Measurements from ENCODE around the gene EXD1.

The EXD1 gene

GRCh38 chr15:41231422-41232226 is 1.1 kb upstream of the EXD1 start:
- peak overlapping the region; percentile 79 to 97 for H3K4me3 ChIP-seq (ENCODE audit: low read length in 2 of 2)
- WGBS, 2 donors (ENCODE audit: extremely low coverage in 2 of 2, insufficient read length in 2 of 2, insufficient replicate concordance in 1 of 2), result no CpG with 5 or more reads among the region's 28 CpGs
- peak overlapping the region; percentile 17 for H2AK5ac ChIP-seq (ENCODE audit: low read depth, low read length)

GRCh38 chr15:41230345-41230649 is 260 bp downstream of the EXD1 start:
- no peak overlapping the region for H4K91ac ChIP-seq (ENCODE audit: low read depth, low read length, poor library complexity)
- H3K9ac ChIP-seq (ENCODE audit: low read depth, low read length, poor library complexity), result no peak overlapping the region
- no peak overlapping the region for H4K8ac ChIP-seq (ENCODE audit: low read depth, low read length)
- H2BK15ac ChIP-seq (ENCODE audit: low read length), result no peak overlapping the region
- no peaks in the 10 kb centered on the region for H3K79me1 ChIP-seq (ENCODE audit: low read depth, low read length)
- H2AFZ ChIP-seq (ENCODE audit: low read length), result peak overlapping the region; percentile 95
- no peak overlapping the region for H3K14ac ChIP-seq (ENCODE audit: low read length)
- H3K18ac ChIP-seq (ENCODE audit: low read length), result no peak overlapping the region
- no peak overlapping the region for H2BK120ac ChIP-seq (ENCODE audit: low read depth, low read length)
- no CpG with 5 or more reads among the region's 10 CpGs for WGBS, 2 donors (ENCODE audit: extremely low coverage in 2 of 2, insufficient read length in 2 of 2, insufficient replicate concordance in 1 of 2)
- no peak overlapping the region for H3K4me2 ChIP-seq (ENCODE audit: insufficient read depth, low read length, poor library complexity, severe bottlenecking)
- H3K23ac ChIP-seq (ENCODE audit: low read depth, low read length, poor library complexity), result no peak overlapping the region
- H2AK5ac ChIP-seq (ENCODE audit: low read depth, low read length), result no peak overlapping the region
- H3K4ac ChIP-seq (ENCODE audit: low read length), result no peak overlapping the region
- no peaks in the 10 kb centered on the region for H3K9me3 ChIP-seq (replicated peaks in 1 of 2; ENCODE audit: control insufficient read depth in 2 of 2, insufficient read depth in 1 of 2, low read depth in 1 of 2, low read length in 2 of 2)
- peak overlapping the region; percentile 6 for H3K27ac ChIP-seq (replicated peaks; ENCODE audit: low read length)
- H3K36me3 ChIP-seq (replicated peaks in 1 of 2; ENCODE audit: control insufficient read depth in 2 of 2, insufficient read depth in 2 of 2, low read length in 2 of 2), result no peaks in the 10 kb centered on the region
- no peaks in the 10 kb centered on the region for H3K4me1 ChIP-seq (ENCODE audit: control insufficient read depth in 2 of 2, insufficient read depth in 1 of 2, low read depth in 1 of 2, low read length in 2 of 2)
- no peak for DNase-seq (ENCODE audit: low spot score)
- H2BK5ac ChIP-seq (ENCODE audit: low read length), result no peak overlapping the region
- peak overlapping the region; percentile 37 to 79 for H3K4me3 ChIP-seq (ENCODE audit: low read length in 2 of 2)
- peaks cover 0 to 5% (median 0%) of the 10 kb centered on the region in 3 experiments for H3K27me3 ChIP-seq (ENCODE audit: control insufficient read depth in 3 of 3, insufficient read depth in 3 of 3, low read depth in 1 of 3, low read length in 3 of 3)
- H2BK12ac ChIP-seq (ENCODE audit: low read length), result no peak overlapping the region

More at GRCh38 chr15:41231422-41232226, 1.1 kb upstream of the EXD1 start:
- H2BK12ac ChIP-seq (ENCODE audit: low read length), result no peak overlapping the region
- H2BK120ac ChIP-seq (ENCODE audit: low read depth, low read length), result no peak overlapping the region
- peak overlapping the region; percentile 87 for H3K4me2 ChIP-seq (ENCODE audit: insufficient read depth, low read length, poor library complexity, severe bottlenecking)
- H3K36me3 ChIP-seq (replicated peaks in 1 of 2; ENCODE audit: control insufficient read depth in 2 of 2, insufficient read depth in 2 of 2, low read length in 2 of 2), result no peaks in the 10 kb centered on the region
- peak overlapping the region; percentile 22 for H3K23ac ChIP-seq (ENCODE audit: low read depth, low read length, poor library complexity)
- no peak overlapping the region for H4K91ac ChIP-seq (ENCODE audit: low read depth, low read length, poor library complexity)
- peak overlapping the region; percentile 86 for H3K9ac ChIP-seq (ENCODE audit: low read depth, low read length, poor library complexity)
- no peaks in the 10 kb centered on the region for H3K4me1 ChIP-seq (ENCODE audit: control insufficient read depth in 2 of 2, insufficient read depth in 1 of 2, low read depth in 1 of 2, low read length in 2 of 2)
- H3K27ac ChIP-seq (replicated peaks; ENCODE audit: low read length), result peak overlapping the region; percentile 59
- H2BK15ac ChIP-seq (ENCODE audit: low read length), result peak overlapping the region; percentile 30
- DNase-seq (ENCODE audit: low spot score), result no peak
- peak overlapping the region; percentile 90 for H3K18ac ChIP-seq (ENCODE audit: low read length)
- no peaks in the 10 kb centered on the region for H3K9me3 ChIP-seq (replicated peaks in 1 of 2; ENCODE audit: control insufficient read depth in 2 of 2, insufficient read depth in 1 of 2, low read depth in 1 of 2, low read length in 2 of 2)
- H2AFZ ChIP-seq (ENCODE audit: low read length), result peak overlapping the region; percentile 95
- no peaks in the 10 kb centered on the region for H3K79me1 ChIP-seq (ENCODE audit: low read depth, low read length)
- H3K14ac ChIP-seq (ENCODE audit: low read length), result no peak overlapping the region
- no peak overlapping the region for H3K4ac ChIP-seq (ENCODE audit: low read length)
- H2BK5ac ChIP-seq (ENCODE audit: low read length), result peak overlapping the region; percentile 85
- H3K27me3 ChIP-seq (ENCODE audit: control insufficient read depth in 3 of 3, insufficient read depth in 3 of 3, low read depth in 1 of 3, low read length in 3 of 3), result peaks cover 0 to 5% (median 0%) of the 10 kb centered on the region in 3 experiments
- H4K8ac ChIP-seq (ENCODE audit: low read depth, low read length), result no peak overlapping the region

GRCh38 chr15:41219381-41219780 is 11.2 kb downstream of the EXD1 start:
- Histone ChIP-seq H2AK5ac (ENCODE audit: low read depth, low read length) (no peak overlapping the region), H3K4me2 (ENCODE audit: insufficient read depth, low read length, poor library complexity, severe bottlenecking) (no peak overlapping the region), H2BK120ac (ENCODE audit: low read depth, low read length) (no peak overlapping the region), H2BK12ac (ENCODE audit: low read length) (no peak overlapping the region), H3K14ac (ENCODE audit: low read length) (no peak overlapping the region), H2BK15ac (ENCODE audit: low read length) (no peak overlapping the region), H3K9ac (ENCODE audit: low read depth, low read length, poor library complexity) (no peak overlapping the region), H3K27ac (replicated peaks; ENCODE audit: low read length) (no peak overlapping the region), H3K4ac (ENCODE audit: low read length) (no peak overlapping the region), H4K91ac (ENCODE audit: low read depth, low read length, poor library complexity) (no peak overlapping the region), H3K36me3 (replicated peaks in 1 of 2; ENCODE audit: control insufficient read depth in 2 of 2, insufficient read depth in 2 of 2, low read length in 2 of 2) (no peaks in the 10 kb centered on the region), H3K79me1 (ENCODE audit: low read depth, low read length) (no peaks in the 10 kb centered on the region), H3K9me3 (replicated peaks in 1 of 2; ENCODE audit: control insufficient read depth in 2 of 2, insufficient read depth in 1 of 2, low read depth in 1 of 2, low read length in 2 of 2) (peaks cover 0 to 1% of the 10 kb centered on the region in 2 donors), H3K4me3 (ENCODE audit: low read length in 2 of 2) (no peak overlapping the region), H3K23ac (ENCODE audit: low read depth, low read length, poor library complexity) (no peak overlapping the region), H2AFZ (ENCODE audit: low read length) (no peak overlapping the region), H2BK5ac (ENCODE audit: low read length) (no peak overlapping the region), H4K8ac (ENCODE audit: low read depth, low read length) (no peak overlapping the region), H3K4me1 (ENCODE audit: control insufficient read depth in 2 of 2, insufficient read depth in 1 of 2, low read depth in 1 of 2, low read length in 2 of 2) (no peaks in the 10 kb centered on the region), H3K27me3 (ENCODE audit: control insufficient read depth in 3 of 3, insufficient read depth in 3 of 3, low read depth in 1 of 3, low read length in 3 of 3) (peaks cover 0 to 5% (median 0%) of the 10 kb centered on the region in 3 experiments), H3K18ac (ENCODE audit: low read length) (no peak overlapping the region)
- no CpG with 5 or more reads among the region's 3 CpGs for WGBS, 2 donors (ENCODE audit: extremely low coverage in 2 of 2, insufficient read length in 2 of 2, insufficient replicate concordance in 1 of 2)
- DNase-seq (ENCODE audit: low spot score), result no peak

GRCh38 chr15:41218851-41219250 is 11.7 kb downstream of the EXD1 start:
- no peak overlapping the region for H2AK5ac ChIP-seq (ENCODE audit: low read depth, low read length)
- H2BK15ac ChIP-seq (ENCODE audit: low read length), result no peak overlapping the region
- no peak overlapping the region for H3K9ac ChIP-seq (ENCODE audit: low read depth, low read length, poor library complexity)
- no peak overlapping the region for H2BK12ac ChIP-seq (ENCODE audit: low read length)
- H3K36me3 ChIP-seq (replicated peaks in 1 of 2; ENCODE audit: control insufficient read depth in 2 of 2, insufficient read depth in 2 of 2, low read length in 2 of 2), result no peaks in the 10 kb centered on the region
- no peak overlapping the region for H2BK5ac ChIP-seq (ENCODE audit: low read length)
- H3K27me3 ChIP-seq (ENCODE audit: control insufficient read depth in 3 of 3, insufficient read depth in 3 of 3, low read depth in 1 of 3, low read length in 3 of 3), result peaks cover 0 to 5% (median 0%) of the 10 kb centered on the region in 3 experiments
- H3K79me1 ChIP-seq (ENCODE audit: low read depth, low read length), result no peaks in the 10 kb centered on the region
- no peak overlapping the region for H3K4ac ChIP-seq (ENCODE audit: low read length)
- H3K9me3 ChIP-seq (replicated peaks in 1 of 2; ENCODE audit: control insufficient read depth in 2 of 2, insufficient read depth in 1 of 2, low read depth in 1 of 2, low read length in 2 of 2), result peaks cover 0 to 1% of the 10 kb centered on the region in 2 donors
- H3K4me2 ChIP-seq (ENCODE audit: insufficient read depth, low read length, poor library complexity, severe bottlenecking), result no peak overlapping the region
- WGBS, 2 donors (ENCODE audit: extremely low coverage in 2 of 2, insufficient read length in 2 of 2, insufficient replicate concordance in 1 of 2), result no CpG with 5 or more reads among the region's 1 CpG
- H2BK120ac ChIP-seq (ENCODE audit: low read depth, low read length), result no peak overlapping the region
- H3K23ac ChIP-seq (ENCODE audit: low read depth, low read length, poor library complexity), result no peak overlapping the region
- H3K27ac ChIP-seq (replicated peaks; ENCODE audit: low read length), result no peak overlapping the region
- DNase-seq (ENCODE audit: low spot score), result no peak
- no peak overlapping the region for H3K14ac ChIP-seq (ENCODE audit: low read length)
- no peak overlapping the region for H4K8ac ChIP-seq (ENCODE audit: low read depth, low read length)
- no peaks in the 10 kb centered on the region for H3K4me1 ChIP-seq (ENCODE audit: control insufficient read depth in 2 of 2, insufficient read depth in 1 of 2, low read depth in 1 of 2, low read length in 2 of 2)
- H2AFZ ChIP-seq (ENCODE audit: low read length), result no peak overlapping the region
- H4K91ac ChIP-seq (ENCODE audit: low read depth, low read length, poor library complexity), result no peak overlapping the region
- no peak overlapping the region for H3K4me3 ChIP-seq (ENCODE audit: low read length in 2 of 2)
- H3K18ac ChIP-seq (ENCODE audit: low read length), result no peak overlapping the region

Measured in neuronal stem cell (in vitro differentiated cells).